Keratinocyte (primary cell): ENCODE measurements around the gene ANKUB1. TPM values are rescaled to one million over a fixed set of nuclear protein-coding genes. Genes with fewer than 3 reads are reported as not detected.

ENCODE experiments used
- DNase-seq: peaks from one replicate; pipeline ENCODE4 v3.0.0-alpha.2; 2011; ENCODE audit warnings: low read depth, missing footprints, low spot score
- FAIRE-seq: peaks from 2 replicates; lab custom pipeline; 2011; peaks lifted over from hg19 to GRCh38; lab: Jason Lieb, UNC
- H2AFZ ChIP-seq: 2 replicates; pipeline ENCODE4 v1.6.0; 2012; ENCODE audit warnings: low read length, control low read depth, inconsistent platforms; ENCODE audit not compliant: control insufficient read depth
- H3K27ac ChIP-seq: 2 replicates; pipeline ENCODE4 v1.5.1; 2011; ENCODE audit warnings: low read length; ENCODE audit not compliant: control insufficient read depth, insufficient read depth
- H3K27me3 ChIP-seq: 3 replicates; pipeline ENCODE4 v1.6.0; 2011; ENCODE audit warnings: low read length; ENCODE audit not compliant: control insufficient read depth, insufficient read depth; ENCODE audit errors: extremely low read depth
- H3K36me3 ChIP-seq, 2 experiments: 2 replicates in 1 of 2; 3 replicates in 1 of 2; pipeline ENCODE4 v1.5.1; 2011; ENCODE audit warnings: low read length in 2 of 2, mild to moderate bottlenecking in 1 of 2; ENCODE audit not compliant: control insufficient read depth in 2 of 2, insufficient read depth in 2 of 2; ENCODE audit errors: extremely low read depth in 1 of 2
- H3K4me1 ChIP-seq: 3 replicates; pipeline ENCODE4 v1.5.1; 2011; ENCODE audit warnings: low read length; ENCODE audit not compliant: control insufficient read depth, insufficient read depth; ENCODE audit errors: extremely low read depth
- H3K4me2 ChIP-seq: 3 replicates; pipeline ENCODE4 v1.6.0; 2011; ENCODE audit warnings: low read depth, low read length; ENCODE audit not compliant: control insufficient read depth, insufficient read depth; ENCODE audit errors: extremely low read depth
- H3K4me3 ChIP-seq, 3 experiments: fragments of 200-600 bp in 1 of 3; sonication (generic) in 1 of 3; 2 replicates in 2 of 3; 3 replicates in 1 of 3; pipeline ENCODE4 v1.5.1; 2011 to 2016; ENCODE audit warnings: low read length in 3 of 3, mild to moderate bottlenecking in 3 of 3, control low read depth in 2 of 3, inconsistent platforms in 1 of 3, low read depth in 1 of 3, mixed read lengths in 1 of 3, mixed run types in 1 of 3, moderate library complexity in 1 of 3; ENCODE audit not compliant: control insufficient read depth in 2 of 3, insufficient read depth in 2 of 3; ENCODE audit errors: extremely low read depth in 1 of 3
- H3K79me2 ChIP-seq: 2 replicates; pipeline ENCODE4 v1.6.0; 2012; ENCODE audit warnings: low read length; ENCODE audit not compliant: control insufficient read depth, insufficient read depth
- H3K9ac ChIP-seq: 3 replicates; pipeline ENCODE4 v1.6.0; 2011; ENCODE audit warnings: low read length; ENCODE audit not compliant: control insufficient read depth, insufficient read depth; ENCODE audit errors: extremely low read depth
- H3K9me1 ChIP-seq: 3 replicates; pipeline ENCODE4 v1.6.0; 2011; ENCODE audit warnings: low read length; ENCODE audit not compliant: control insufficient read depth, insufficient read depth; ENCODE audit errors: extremely low read depth
- H3K9me3 ChIP-seq: 2 replicates; pipeline ENCODE4 v1.5.1; 2012; ENCODE audit warnings: low read depth, low read length; ENCODE audit not compliant: control insufficient read depth
- H4K20me1 ChIP-seq: 3 replicates; pipeline ENCODE4 v1.6.0; 2011; ENCODE audit warnings: low read length; ENCODE audit not compliant: control insufficient read depth, insufficient read depth; ENCODE audit errors: extremely low read depth
- EZH2 ChIP-seq: IDR thresholded peaks from one replicate; pipeline ENCODE4 v1.6.1; 2012; ENCODE audit warnings: inconsistent platforms, mild to moderate bottlenecking, low read length, moderate library complexity
- dilution Hi-C: fragments of 300-500 bp; cut with MboI; formaldehyde crosslinking; loops from one replicate; pipeline ENCODE4 v1.7.0; 2020; ENCODE audit warnings: low sequenced_read_pairs; ENCODE audit not compliant: extremely low pct_ligation_motif_present
- polyA plus RNA-seq, 5 experiments: library from polyadenylated mRNA; depleted of rRNA in 3 of 5; stranded (reverse) in 3 of 5; stranded (forward) in 1 of 5; unstranded in 1 of 5; fragments of >200 nt; gene quantifications; 1 replicate in 1 of 5; 2 replicates in 3 of 5; 3 replicates in 1 of 5; pipeline versions ENCODE4 v1.2.1 to v1.2.3, GENCODE V29; 2011 to 2012; ENCODE audit warnings: missing spikeins in 2 of 5, low read depth in 1 of 5, low replicate concordance in 1 of 5
- TF ChIP-seq, protein P1 (sequence below), 3 experiments: IDR thresholded peaks in 1 of 3; conservative IDR thresholded peaks in 1 of 3; optimal IDR thresholded peaks in 1 of 3; 2 replicates in 2 of 3; 3 replicates in 1 of 3; pipeline versions ENCODE3 to v1.5.1; 2011; ENCODE audit warnings: low read length in 3 of 3, mild to moderate bottlenecking in 3 of 3, moderate library complexity in 2 of 3, control low read depth in 1 of 3, inconsistent platforms in 1 of 3; ENCODE audit not compliant: insufficient read depth in 2 of 3; ENCODE audit errors: extremely low read depth in 1 of 3

Gene ANKUB1
- polyA plus RNA-seq, 1 donor (not counting 4 experiments of a cell fraction or from before 2014, with no cell fraction given) = 0.66 TPM

DNA sequence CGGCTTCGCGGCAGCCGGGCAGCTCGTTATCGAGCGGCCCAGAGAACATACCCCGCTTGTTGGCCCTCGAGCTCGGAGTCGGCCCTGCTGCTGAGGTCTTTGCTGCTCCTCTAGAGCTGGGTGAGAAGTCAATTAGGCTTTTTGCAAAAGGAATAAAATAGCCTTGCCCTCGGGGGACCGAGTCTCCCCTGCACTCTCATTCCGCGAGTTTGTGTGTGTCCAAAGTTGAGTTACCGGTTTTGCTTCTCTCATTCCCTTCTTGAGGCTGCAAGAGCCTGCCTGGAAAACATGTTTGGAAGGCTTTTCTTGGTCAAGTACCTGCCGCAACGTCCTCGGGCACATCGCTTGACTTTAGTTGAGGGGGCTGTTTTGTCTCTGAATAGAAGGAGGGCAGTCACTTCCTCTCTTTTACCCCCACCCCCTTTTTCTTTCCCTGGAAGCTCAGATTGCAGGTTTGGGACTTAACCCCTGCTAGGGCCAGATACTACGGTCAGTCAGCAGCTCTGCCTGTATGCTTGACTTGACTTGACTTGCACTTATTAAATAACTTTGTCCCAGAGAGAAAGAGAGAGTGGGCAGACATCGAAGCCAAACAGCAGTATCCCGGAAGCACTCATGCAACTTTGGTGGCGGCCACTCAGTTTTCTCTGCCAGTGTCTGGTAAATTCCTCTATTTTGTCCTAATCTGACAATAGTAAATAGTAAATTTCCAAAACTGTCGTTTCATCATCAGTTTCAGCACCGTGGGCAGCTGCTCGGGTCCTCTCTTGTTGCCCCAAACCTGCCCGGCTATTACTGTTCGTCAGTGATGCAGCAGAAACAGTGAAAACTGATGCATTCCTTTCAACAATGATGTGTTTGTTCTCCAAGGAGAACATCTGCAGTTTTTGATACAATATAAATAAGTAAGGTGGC lies 21.3 kb upstream of the ANKUB1 start:
- H3K79me2 ChIP-seq = peaks cover 54% of the 10 kb centered on the region

DNA sequence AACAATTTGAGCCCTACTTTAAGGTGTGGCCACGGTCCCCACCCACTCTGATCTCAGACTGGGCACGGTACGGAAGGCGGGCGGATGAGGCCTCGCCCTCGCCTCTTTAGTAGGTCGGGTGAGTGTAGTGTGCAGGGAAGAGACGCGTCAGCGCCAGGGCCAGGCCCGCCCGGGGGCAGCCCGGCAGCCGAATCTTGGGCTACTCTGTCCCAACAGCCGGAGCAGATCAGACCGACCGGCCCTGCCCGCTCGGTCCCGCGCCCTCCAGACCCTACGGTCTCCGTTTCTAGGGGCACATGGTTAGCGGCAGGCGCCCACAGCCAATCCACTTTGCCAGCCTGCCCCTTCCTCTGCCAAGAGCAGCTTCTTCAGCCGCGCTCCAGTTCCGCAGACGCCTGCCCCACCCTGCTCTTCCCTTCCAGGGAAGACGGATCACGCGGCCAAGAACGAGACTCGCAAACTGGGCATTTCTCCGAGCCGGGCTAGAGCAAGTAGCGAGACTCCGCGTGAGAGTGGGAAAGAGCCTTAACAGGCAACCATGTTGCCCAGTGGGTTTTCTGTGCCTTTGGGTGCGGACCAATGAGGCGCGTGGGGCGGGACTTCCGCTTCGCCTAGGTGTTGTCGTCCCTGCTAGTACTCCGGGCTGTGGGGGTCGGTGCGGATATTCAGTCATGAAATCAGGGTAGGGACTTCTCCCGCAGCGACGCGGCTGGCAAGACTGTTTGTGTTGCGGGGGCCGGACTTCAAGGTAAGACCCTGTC lies 20.4 kb upstream of the ANKUB1 start, which contains the start of gene RNF13:
Gene RNF13, plus strand, starts transcription at position 610 of the 761 bp plus-strand sequence. CDS start 32,812 bp downstream, outside the sequence.
- Histone ChIP-seq H4K20me1 (no peaks in the 10 kb centered on the region), H3K4me2 (peak within 1 kb of the TSS; percentile 95), H3K4me1 (peaks cover 49% of the 10 kb centered on the region), H3K36me3 (no peaks in the 10 kb centered on the region), H3K9me1 (no peaks in the 10 kb centered on the region), H3K9ac (peak within 1 kb of the TSS; percentile 99), H3K27ac (peak within 1 kb of the TSS; percentile 99), H3K9me3 (no peaks in the 10 kb centered on the region), H3K4me3 (peak within 1 kb of the TSS; percentile 56 to 91 (median 81)), H2AFZ (peak within 1 kb of the TSS; percentile 93), H3K27me3 (no peaks in the 10 kb centered on the region), H3K79me2 (peaks cover 45% of the 10 kb centered on the region)
- FAIRE-seq (peak; percentile 82), DNase-seq (peak; percentile 73)
- dilution Hi-C loops = no loop called here
- no peak for TF ChIP-seq EZH2
- TF ChIP-seq, protein P1, sequence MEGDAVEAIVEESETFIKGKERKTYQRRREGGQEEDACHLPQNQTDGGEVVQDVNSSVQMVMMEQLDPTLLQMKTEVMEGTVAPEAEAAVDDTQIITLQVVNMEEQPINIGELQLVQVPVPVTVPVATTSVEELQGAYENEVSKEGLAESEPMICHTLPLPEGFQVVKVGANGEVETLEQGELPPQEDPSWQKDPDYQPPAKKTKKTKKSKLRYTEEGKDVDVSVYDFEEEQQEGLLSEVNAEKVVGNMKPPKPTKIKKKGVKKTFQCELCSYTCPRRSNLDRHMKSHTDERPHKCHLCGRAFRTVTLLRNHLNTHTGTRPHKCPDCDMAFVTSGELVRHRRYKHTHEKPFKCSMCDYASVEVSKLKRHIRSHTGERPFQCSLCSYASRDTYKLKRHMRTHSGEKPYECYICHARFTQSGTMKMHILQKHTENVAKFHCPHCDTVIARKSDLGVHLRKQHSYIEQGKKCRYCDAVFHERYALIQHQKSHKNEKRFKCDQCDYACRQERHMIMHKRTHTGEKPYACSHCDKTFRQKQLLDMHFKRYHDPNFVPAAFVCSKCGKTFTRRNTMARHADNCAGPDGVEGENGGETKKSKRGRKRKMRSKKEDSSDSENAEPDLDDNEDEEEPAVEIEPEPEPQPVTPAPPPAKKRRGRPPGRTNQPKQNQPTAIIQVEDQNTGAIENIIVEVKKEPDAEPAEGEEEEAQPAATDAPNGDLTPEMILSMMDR (optimal IDR thresholded peaks at IDR 0.05 in 1 of 3, IDR thresholded peaks at IDR 0.05 in 1 of 3, conservative IDR thresholded peaks at IDR 0.05 in 1 of 3; ENCODE audit: extremely low read depth in 1 of 3, insufficient read depth in 2 of 3, low read length in 3 of 3) = no peak

More for the DNA sequence above, 21.3 kb upstream of the ANKUB1 start:
- no peaks in the 10 kb centered on the region for H3K36me3 ChIP-seq
- peak overlapping the region; percentile 56 to 91 (median 81) for H3K4me3 ChIP-seq
- H3K9ac ChIP-seq = peak overlapping the region; percentile 99
- no peaks in the 10 kb centered on the region for H3K9me3 ChIP-seq
- no peaks in the 10 kb centered on the region for H3K9me1 ChIP-seq
- H4K20me1 ChIP-seq = no peaks in the 10 kb centered on the region
- H3K4me2 ChIP-seq = peak overlapping the region; percentile 95
- H3K4me1 ChIP-seq = peaks cover 46% of the 10 kb centered on the region
- DNase-seq (no peak), FAIRE-seq (no peak)
- TF ChIP-seq, protein P1 (optimal IDR thresholded peaks at IDR 0.05 in 1 of 3, IDR thresholded peaks at IDR 0.05 in 1 of 3, conservative IDR thresholded peaks at IDR 0.05 in 1 of 3; ENCODE audit: extremely low read depth in 1 of 3, insufficient read depth in 2 of 3, low read length in 3 of 3) = no peak
- TF ChIP-seq EZH2 = no peak
- peak overlapping the region; percentile 99 for H3K27ac ChIP-seq
- peak overlapping the region; percentile 93 for H2AFZ ChIP-seq
- dilution Hi-C loops = no loop called here
- H3K27me3 ChIP-seq = no peaks in the 10 kb centered on the region
